H1 (cell line): ENCODE measurements around the gene VN1R2. TPM values are rescaled to one million over a fixed set of nuclear protein-coding genes. Genes with fewer than 3 reads are reported as not detected.
"Not testable (repeated sequence)": the region's sequence is repeated elsewhere in the genome, so short reads cannot be mapped to it uniquely, and the experiment has no call there.

ENCODE experiments used
- CTCF ChIA-PET: fragments of 300-600 bp; sonication (Branson Sonifier 250); formaldehyde crosslinking; loops from one replicate; lab custom pipeline; 2021; ENCODE audit not compliant: partially characterized antibody; lab: Charles Lee
- POLR2A ChIA-PET: fragments of 300-600 bp; sonication (Branson Sonifier 250); formaldehyde crosslinking; loops from one replicate; lab custom pipeline; 2021; ENCODE audit warnings: inconsistent platforms; ENCODE audit not compliant: partially characterized antibody; lab: Charles Lee
- DNase-seq, 2 experiments: peaks; one replicate each; pipeline versions ENCODE4 v3.0.0 to v3.0.0-alpha.2; 2010 to 2022; ENCODE audit warnings: low spot score in 2 of 2, low read depth in 1 of 2, mixed read lengths in 1 of 2
- FAIRE-seq: peaks from 2 replicates; lab custom pipeline; 2011; peaks lifted over from hg19 to GRCh38; lab: Jason Lieb, UNC
- H2AFZ ChIP-seq: 2 replicates; pipeline ENCODE4 v1.8.1; 2012; ENCODE audit warnings: low read length, inconsistent platforms
- H2AK5ac ChIP-seq: 2 replicates; pipeline ENCODE4 v1.6.1; 2013; ENCODE audit warnings: low read depth, low read length
- H2BK120ac ChIP-seq: replicated peaks from 2 replicates; pipeline ENCODE3; 2013; ENCODE audit warnings: low read depth, low read length, inconsistent platforms
- H2BK12ac ChIP-seq: 2 replicates; pipeline ENCODE4 v1.6.1; 2013; ENCODE audit warnings: low read depth, low read length
- H2BK15ac ChIP-seq: 2 replicates; pipeline ENCODE4 v1.6.1; 2013; ENCODE audit warnings: low read length
- H2BK20ac ChIP-seq: 2 replicates; pipeline ENCODE4 v1.6.1; 2013; ENCODE audit warnings: low read length
- H2BK5ac ChIP-seq: 2 replicates; pipeline ENCODE4 v1.6.1; 2013; ENCODE audit warnings: low read depth, low read length
- H3K14ac ChIP-seq: 2 replicates; pipeline ENCODE4 v1.6.1; 2013; ENCODE audit warnings: inconsistent platforms; ENCODE audit not compliant: insufficient read length
- H3K18ac ChIP-seq: 2 replicates; pipeline ENCODE4 v1.6.1; 2013; ENCODE audit warnings: low read length; ENCODE audit errors: extremely low read depth
- H3K23ac ChIP-seq: 2 replicates; pipeline ENCODE4 v1.6.1; 2013; ENCODE audit warnings: inconsistent platforms; ENCODE audit not compliant: insufficient read length
- H3K23me2 ChIP-seq: 2 replicates; pipeline ENCODE4 v1.6.1; 2013; ENCODE audit warnings: low read depth, low read length
- H3K27ac ChIP-seq: 2 replicates; pipeline ENCODE4 v1.6.1; 2011; ENCODE audit warnings: low read depth, low read length, inconsistent platforms
- H3K27me3 ChIP-seq, 4 experiments: replicated peaks in 1 of 4; 1 replicate in 1 of 4; 2 replicates in 3 of 4; pipeline versions ENCODE4 v1.6.1 to v1.8.1; 2011 to 2013; ENCODE audit warnings: low read length in 3 of 4, mild to moderate bottlenecking in 3 of 4, inconsistent platforms in 2 of 4, mixed read lengths in 2 of 4, moderate library complexity in 1 of 4; ENCODE audit not compliant: control insufficient read depth in 3 of 4, insufficient read depth in 3 of 4; ENCODE audit errors: extremely low read depth in 1 of 4
- H3K36me3 ChIP-seq, 4 experiments: 2 replicates each; pipeline versions ENCODE4 v1.6.1 to v1.8.1; 2011 to 2013; ENCODE audit warnings: mild to moderate bottlenecking in 4 of 4, low read length in 3 of 4, moderate library complexity in 2 of 4, control low read depth in 1 of 4, inconsistent platforms in 1 of 4; ENCODE audit not compliant: insufficient read depth in 4 of 4, control insufficient read depth in 2 of 4
- H3K4ac ChIP-seq: replicated peaks from 2 replicates; pipeline ENCODE3; 2013; ENCODE audit warnings: low read length, low read depth, mixed read lengths, inconsistent platforms; ENCODE audit not compliant: insufficient read length
- H3K4me1 ChIP-seq, 4 experiments: replicated peaks in 1 of 4; 1 replicate in 1 of 4; 2 replicates in 3 of 4; pipeline versions ENCODE4 v1.6.1 to v1.8.1; 2011 to 2013; ENCODE audit warnings: low read length in 3 of 4, inconsistent platforms in 2 of 4, mixed read lengths in 1 of 4; ENCODE audit not compliant: insufficient read depth in 4 of 4, control insufficient read depth in 3 of 4
- H3K4me2 ChIP-seq, 2 experiments: 2 replicates each; pipeline versions ENCODE4 v1.6.1 to v1.8.1; 2011 to 2013; ENCODE audit warnings: low read depth in 2 of 2, low read length in 2 of 2, control low read depth in 1 of 2, inconsistent platforms in 1 of 2, mild to moderate bottlenecking in 1 of 2; ENCODE audit not compliant: insufficient read depth in 1 of 2
- H3K4me3 ChIP-seq, 4 experiments: fragments of 200-600, 300-600 bp in 1 of 4; sonication (generic), shearing (Covaris generic), sonication (Bioruptor Twin) in 1 of 4; 2 replicates each; pipeline versions ENCODE4 v1.5.1 to v1.8.1; 2011 to 2016; ENCODE audit warnings: low read length in 4 of 4, low read depth in 3 of 4, control low read depth in 2 of 4, inconsistent platforms in 2 of 4, mild to moderate bottlenecking in 2 of 4, mixed read lengths in 1 of 4, moderate library complexity in 1 of 4; ENCODE audit not compliant: insufficient read depth in 2 of 4; ENCODE audit errors: extremely low read depth in 1 of 4
- H3K56ac ChIP-seq: replicated peaks from 2 replicates; pipeline ENCODE3; 2013; ENCODE audit warnings: low read depth, mild to moderate bottlenecking, mixed read lengths, low read length, inconsistent platforms; ENCODE audit not compliant: insufficient read length
- H3K79me1 ChIP-seq: 2 replicates; pipeline ENCODE4 v1.6.1; 2013; ENCODE audit warnings: low read depth, low read length, control low read depth
- H3K79me2 ChIP-seq, 2 experiments: 2 replicates each; pipeline versions ENCODE4 v1.6.1 to v1.8.1; 2012 to 2013; ENCODE audit warnings: low read length in 2 of 2, mild to moderate bottlenecking in 2 of 2, inconsistent platforms in 1 of 2; ENCODE audit not compliant: insufficient read depth in 2 of 2, control insufficient read depth in 1 of 2
- H3K9ac ChIP-seq, 4 experiments: replicated peaks in 1 of 4; 1 replicate in 1 of 4; 2 replicates in 3 of 4; pipeline versions ENCODE4 v1.6.1 to v1.8.1; 2011 to 2013; ENCODE audit warnings: low read depth in 3 of 4, low read length in 3 of 4, control low read depth in 2 of 4, mild to moderate bottlenecking in 2 of 4, moderate library complexity in 2 of 4, inconsistent platforms in 1 of 4; ENCODE audit errors: extremely low read depth in 1 of 4
- H3K9me3 ChIP-seq, 2 experiments: 2 replicates each; pipeline versions ENCODE4 v1.6.1 to v1.8.1; 2012 to 2013; ENCODE audit warnings: mild to moderate bottlenecking in 2 of 2, moderate library complexity in 2 of 2, control low read depth in 1 of 2, inconsistent platforms in 1 of 2, low read depth in 1 of 2, low read length in 1 of 2, mixed read lengths in 1 of 2; ENCODE audit not compliant: insufficient read depth in 2 of 2
- H4K20me1 ChIP-seq, 2 experiments: replicated peaks in 1 of 2; 2 replicates each; pipeline versions ENCODE3 to v1.8.1; 2011 to 2013; ENCODE audit warnings: inconsistent platforms in 2 of 2, low read length in 2 of 2, mild to moderate bottlenecking in 1 of 2; ENCODE audit not compliant: insufficient read depth in 2 of 2, control insufficient read depth in 1 of 2
- H4K5ac ChIP-seq: 2 replicates; pipeline ENCODE4 v1.6.1; 2013; ENCODE audit warnings: low read length, low read depth, mixed read lengths, inconsistent platforms; ENCODE audit not compliant: insufficient read length
- H4K8ac ChIP-seq: 2 replicates; pipeline ENCODE4 v1.8.0; 2013; ENCODE audit warnings: mild to moderate bottlenecking, moderate library complexity, low read length, inconsistent platforms; ENCODE audit not compliant: insufficient read depth; ENCODE audit errors: extremely low read depth
- H4K91ac ChIP-seq: replicated peaks from 2 replicates; pipeline ENCODE3; 2013; ENCODE audit warnings: low read length, mixed read lengths, inconsistent platforms; ENCODE audit not compliant: insufficient read length
- whole genome bisulfite sequencing, 2 experiments: shearing (Covaris generic) in 1 of 2; methylation state at CpG; one replicate each; pipeline versions ENCODE4 v1.1.6 to v1.1.7; 2013 to 2015; ENCODE audit warnings: low lambda C conversion rate in 2 of 2, mixed read lengths in 2 of 2, inconsistent platforms in 1 of 2, low coverage in 1 of 2, missing lambda C conversion rate in 1 of 2; ENCODE audit not compliant: insufficient replicate concordance in 2 of 2, insufficient coverage in 1 of 2, insufficient read length in 1 of 2; ENCODE audit errors: extremely low coverage in 1 of 2, missing lambda C conversion rate in 1 of 2; 5-methylcytosine and 5-hydroxymethylcytosine counted together
- polyA plus RNA-seq, 7 experiments: library from polyadenylated mRNA; depleted of rRNA in 3 of 7; stranded (reverse) in 5 of 7; unstranded in 2 of 7; fragments of >200 nt in 5 of 7; fragments of 200-250 nt in 2 of 7; gene quantifications; 1 replicate in 5 of 7; 2 replicates in 1 of 7; 4 replicates in 1 of 7; pipeline versions ENCODE4 v1.2.1 to v1.2.3, GENCODE V29; 2011 to 2013; ENCODE audit warnings: missing spikeins in 2 of 7, mixed read lengths in 2 of 7
- total RNA-seq: library from RNA; stranded (reverse); fragmentation: NEBNext Ultra II Directional; extraction: Animal tissue kit (Norgen Biotek cat#: 25700); gene quantifications from 2 replicates; pipeline ENCODE4 v1.2.1, GENCODE V29; 2021

The VN1R2 gene
- total and polyA plus RNA-seq, 2 of the 8 experiments (the other 6 are each of a cell fraction or from before 2014, with no cell fraction given): not detected

DNA sequence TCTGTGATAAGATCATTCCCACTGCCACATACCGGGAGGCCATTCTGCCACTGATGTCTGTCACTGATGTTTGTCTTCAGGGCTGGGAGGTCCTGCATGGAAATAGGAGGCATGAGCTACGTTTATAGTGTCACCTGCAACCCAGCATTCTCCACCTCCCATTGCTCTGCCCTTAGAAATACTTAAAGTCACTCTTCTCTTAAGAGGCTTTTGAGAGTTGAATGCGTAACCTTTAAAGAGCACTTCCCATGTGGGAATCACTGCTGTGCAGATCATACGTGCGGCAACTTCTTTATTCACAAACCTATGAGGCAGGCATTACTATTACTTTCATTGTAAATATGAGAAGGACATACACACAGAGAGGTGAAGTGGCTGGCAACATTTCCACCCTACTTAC is 9.5 kb downstream of the VN1R2 start, which contains the start of gene VN1R4:
Gene VN1R4 (minus strand): TSS at position 101 of the 400 bp plus-strand sequence. CDS start 58 bp downstream, at position 43.
- H3K4me2 ChIP-seq, H4K8ac ChIP-seq, H3K79me1 ChIP-seq, H3K79me2 ChIP-seq, H2AFZ ChIP-seq, H2BK15ac ChIP-seq, H2BK5ac ChIP-seq, H3K56ac ChIP-seq, H3K27me3 ChIP-seq, H3K4me1 ChIP-seq, POLR2A ChIA-PET, H3K14ac ChIP-seq, DNase-seq, H3K23ac ChIP-seq, H3K23me2 ChIP-seq, H2BK20ac ChIP-seq, CTCF ChIA-PET, H3K9ac ChIP-seq, H2BK120ac ChIP-seq, H3K18ac ChIP-seq, H3K27ac ChIP-seq, H4K20me1 ChIP-seq, H3K4me3 ChIP-seq, H4K91ac ChIP-seq, H2AK5ac ChIP-seq, H3K4ac ChIP-seq, H4K5ac ChIP-seq, H3K36me3 ChIP-seq, H2BK12ac ChIP-seq: not testable (repeated sequence)
- 95% methylated on average over 4 of the region's 5 CpGs; no CpG with 5 or more reads in 1 of the 2 experiments for WGBS, 2 experiments
- H3K9me3 ChIP-seq: peaks cover 11 to 19% of the 10 kb centered on the region in 2 experiments; a peak in 3 of 4 replicates
- FAIRE-seq: peak; percentile 71

DNA sequence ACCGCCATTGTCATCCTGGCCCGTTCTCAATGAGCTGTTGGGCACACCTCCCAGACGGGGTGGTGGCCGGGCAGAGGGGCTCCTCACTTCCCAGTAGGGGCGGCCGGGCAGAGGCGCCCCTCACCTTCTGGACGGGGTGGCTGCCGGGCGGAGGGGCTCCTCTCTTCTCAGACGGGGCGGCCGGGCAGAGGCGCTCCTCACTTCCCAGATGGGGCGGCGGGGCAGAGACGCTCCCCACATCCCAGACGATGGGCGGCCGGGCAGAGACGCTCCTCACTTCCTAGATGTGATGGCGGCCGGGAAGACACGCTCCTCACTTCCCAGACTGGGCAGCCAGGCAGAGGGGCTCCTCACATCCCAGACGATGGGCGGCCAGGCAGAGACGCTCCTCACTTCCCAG is 11.8 kb downstream of the VN1R2 start:
- H3K9ac ChIP-seq, H3K79me1 ChIP-seq, H2BK5ac ChIP-seq, H3K23me2 ChIP-seq, FAIRE-seq, H2BK20ac ChIP-seq, H3K27me3 ChIP-seq, H3K4me1 ChIP-seq, H4K91ac ChIP-seq, H3K23ac ChIP-seq, H3K79me2 ChIP-seq, CTCF ChIA-PET, DNase-seq, H4K8ac ChIP-seq, H4K20me1 ChIP-seq, H2BK120ac ChIP-seq, H3K18ac ChIP-seq, POLR2A ChIA-PET, H3K56ac ChIP-seq, H2AFZ ChIP-seq, H3K14ac ChIP-seq, H2AK5ac ChIP-seq, H3K4me3 ChIP-seq, H3K4me2 ChIP-seq, H3K27ac ChIP-seq, H2BK15ac ChIP-seq, H4K5ac ChIP-seq, H2BK12ac ChIP-seq, H3K4ac ChIP-seq, H3K36me3 ChIP-seq: not testable (repeated sequence)
- H3K9me3 ChIP-seq: peaks cover 12 to 19% of the 10 kb centered on the region in 2 experiments; a peak in 3 of 4 replicates
- WGBS, 2 experiments: 100% methylated on average over 1 of the region's 27 CpGs; no CpG with 5 or more reads in 1 of the 2 experiments
